Breast epithelium (tissue), 4 donors: ENCODE data around the gene EPHA8. TPM values are rescaled to one million over a fixed set of nuclear protein-coding genes. Genes with fewer than 3 reads are reported as not detected.

Experiments used
- DNase-seq, 2 donors: peaks; one replicate each; pipeline ENCODE4 v3.0.0-alpha.2; 2019; ENCODE audit warnings: low spot score in 2 of 2
- H3K27ac ChIP-seq, 2 donors: fragments of 200-600 bp; sonication (generic) in 1 of 2; one replicate each; pipeline ENCODE4 v1.5.1; 2016 to 2019; ENCODE audit warnings: mild to moderate bottlenecking in 1 of 2
- H3K27me3 ChIP-seq, 2 donors: fragments of 200-600 bp; sonication (generic) in 1 of 2; one replicate each; pipeline versions ENCODE4 v1.5.1 to v1.6.0; 2017 to 2019; ENCODE audit warnings: control low read depth in 1 of 2, mild to moderate bottlenecking in 1 of 2
- H3K36me3 ChIP-seq: fragments of 200-600 bp; one replicate; pipeline ENCODE4 v1.5.1; 2019
- H3K4me1 ChIP-seq, 2 donors: fragments of 200-600 bp; sonication (generic); one replicate each; pipeline ENCODE4 v1.5.1; 2016 to 2019; ENCODE audit warnings: control low read depth in 1 of 2
- H3K4me3 ChIP-seq, 3 donors: fragments of 200-600 bp; sonication (generic); 1 replicate in 2 of 3; 2 replicates in 1 of 3; pipeline ENCODE4 v1.5.1; 2016 to 2019; ENCODE audit warnings: mild to moderate bottlenecking in 3 of 3, moderate library complexity in 2 of 3
- H3K9me3 ChIP-seq, 2 donors: fragments of 200-600 bp; sonication (generic) in 1 of 2; one replicate each; pipeline ENCODE4 v1.5.1; 2016 to 2019; ENCODE audit warnings: control low read depth in 1 of 2
- POLR2A ChIP-seq: fragments of 450-650 bp; IDR thresholded peaks from one replicate; pipeline ENCODE4 v1.6.1; 2016; ENCODE audit warnings: antibody characterized with exemption, mild to moderate bottlenecking, moderate library complexity
- POLR2AphosphoS5 ChIP-seq, 3 donors: sonication (generic); formaldehyde crosslinking; IDR thresholded peaks; one replicate each; pipeline ENCODE4 v1.6.1; 2017; ENCODE audit warnings: antibody characterized with exemption in 3 of 3
- intact Hi-C: fragments of 100-400 bp; cut with DNase I; formaldehyde crosslinking; loops from one replicate; pipeline ENCODE4 v1.15.1; 2023; ENCODE audit warnings: low total_unique reads
- total RNA-seq, 3 donors: library from RNA; depleted of rRNA; stranded (reverse); fragments of >200 nt; gene quantifications; one replicate each; pipeline ENCODE4 v1.1.0, GENCODE V29; 2016
- TF ChIP-seq, protein P1 (sequence below), 3 donors: fragments of 450-650 bp; IDR thresholded peaks; one replicate each; pipeline ENCODE4 v1.5.1; 2016 to 2017; ENCODE audit warnings: antibody characterized with exemption in 3 of 3, mild to moderate bottlenecking in 3 of 3, moderate library complexity in 3 of 3

Gene EPHA8
- total RNA-seq, 3 donors from 2014 or later: not detected

DNA sequence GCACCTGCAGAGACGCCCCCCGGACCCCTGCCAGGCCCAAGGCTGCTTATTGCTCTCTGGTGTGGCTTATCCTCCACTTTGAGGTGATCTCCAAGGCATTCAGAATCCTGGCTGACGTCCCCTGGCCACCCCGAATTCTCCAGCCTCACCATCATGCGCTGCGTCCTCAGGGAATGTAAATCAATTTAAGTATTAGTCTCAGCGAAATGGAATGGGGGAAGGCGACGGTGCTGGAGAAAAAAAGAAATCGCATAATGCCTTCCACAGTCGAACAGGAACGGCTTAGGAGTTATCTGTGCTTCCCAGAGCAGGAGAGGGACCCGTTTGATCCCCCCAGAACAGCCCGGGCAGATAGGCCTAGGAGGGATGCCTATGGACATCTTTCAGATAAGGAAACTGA lies 2.9 kb downstream of the EPHA8 start:
- TF ChIP-seq POLR2A (no peak), POLR2AphosphoS5 (IDR thresholded peaks at IDR 0.05) (no peak)
- TF ChIP-seq, protein P1, sequence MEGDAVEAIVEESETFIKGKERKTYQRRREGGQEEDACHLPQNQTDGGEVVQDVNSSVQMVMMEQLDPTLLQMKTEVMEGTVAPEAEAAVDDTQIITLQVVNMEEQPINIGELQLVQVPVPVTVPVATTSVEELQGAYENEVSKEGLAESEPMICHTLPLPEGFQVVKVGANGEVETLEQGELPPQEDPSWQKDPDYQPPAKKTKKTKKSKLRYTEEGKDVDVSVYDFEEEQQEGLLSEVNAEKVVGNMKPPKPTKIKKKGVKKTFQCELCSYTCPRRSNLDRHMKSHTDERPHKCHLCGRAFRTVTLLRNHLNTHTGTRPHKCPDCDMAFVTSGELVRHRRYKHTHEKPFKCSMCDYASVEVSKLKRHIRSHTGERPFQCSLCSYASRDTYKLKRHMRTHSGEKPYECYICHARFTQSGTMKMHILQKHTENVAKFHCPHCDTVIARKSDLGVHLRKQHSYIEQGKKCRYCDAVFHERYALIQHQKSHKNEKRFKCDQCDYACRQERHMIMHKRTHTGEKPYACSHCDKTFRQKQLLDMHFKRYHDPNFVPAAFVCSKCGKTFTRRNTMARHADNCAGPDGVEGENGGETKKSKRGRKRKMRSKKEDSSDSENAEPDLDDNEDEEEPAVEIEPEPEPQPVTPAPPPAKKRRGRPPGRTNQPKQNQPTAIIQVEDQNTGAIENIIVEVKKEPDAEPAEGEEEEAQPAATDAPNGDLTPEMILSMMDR (IDR thresholded peaks at IDR 0.05): no peak
- no peaks in the 10 kb centered on the region for H3K36me3 ChIP-seq
- no peak for DNase-seq
- H3K27me3 ChIP-seq: peaks cover 4 to 49% of the 10 kb centered on the region in 2 donors
- peaks cover 0 to 3% of the 10 kb centered on the region in 2 donors for H3K4me1 ChIP-seq
- no peak overlapping the region for H3K27ac ChIP-seq
- H3K4me3 ChIP-seq: no peak overlapping the region
- intact Hi-C loops: no loop called here
- no peaks in the 10 kb centered on the region for H3K9me3 ChIP-seq

- Histone ChIP-seq H3K27me3 (peaks cover 4 to 48% of the 10 kb centered on the region in 2 donors), H3K9me3 (no peaks in the 10 kb centered on the region), H3K4me3 (no peak overlapping the region), H3K27ac (no peak overlapping the region), H3K4me1 (peaks cover 0 to 3% of the 10 kb centered on the region in 2 donors), H3K36me3 (no peaks in the 10 kb centered on the region)
- intact Hi-C loops: no loop called here
- DNase-seq: no peak
- TF ChIP-seq POLR2AphosphoS5 (IDR thresholded peaks at IDR 0.05) (no peak), POLR2A (no peak)
- TF ChIP-seq, protein P1 (IDR thresholded peaks at IDR 0.05): no peak
These were observed 3.9 kb downstream of the EPHA8 start for GRCh38 chr1:22567197-22567596.

DNA sequence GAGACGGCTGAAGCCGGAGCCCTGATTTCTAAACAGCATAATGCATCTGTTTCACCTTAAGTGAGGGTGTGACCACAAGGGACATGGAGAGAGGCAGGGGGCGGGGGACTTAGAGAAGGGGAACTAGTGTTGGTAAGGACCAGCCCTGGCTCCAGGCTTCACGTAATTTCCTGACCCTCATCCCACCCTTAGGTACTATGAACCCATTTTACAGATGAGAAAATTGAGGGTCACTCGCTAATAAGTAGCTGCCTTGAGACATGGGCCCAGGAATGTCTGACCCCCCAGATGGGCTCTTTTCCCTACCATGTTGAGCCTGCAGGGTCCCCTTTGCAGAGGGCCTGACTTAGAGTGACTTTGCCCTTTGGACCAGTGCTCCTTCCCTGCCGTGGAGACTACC lies 4.7 kb downstream of the EPHA8 start:
- H3K27me3 ChIP-seq: peaks cover 0 to 48% of the 10 kb centered on the region in 2 donors

GRCh38 chr1:22569269-22569668 lies 6.0 kb downstream of the EPHA8 start:
- Histone ChIP-seq H3K9me3 (no peaks in the 10 kb centered on the region), H3K4me1 (no peaks in the 10 kb centered on the region), H3K27ac (no peak overlapping the region), H3K27me3 (peaks cover 0 to 51% of the 10 kb centered on the region in 2 donors), H3K4me3 (no peak overlapping the region), H3K36me3 (no peaks in the 10 kb centered on the region)
- DNase-seq: no peak
- TF ChIP-seq POLR2A (no peak), POLR2AphosphoS5 (IDR thresholded peaks at IDR 0.05) (no peak)
- TF ChIP-seq, protein P1 (IDR thresholded peaks at IDR 0.05): no peak
- intact Hi-C loops: no loop called here

More for the DNA sequence above, 4.7 kb downstream of the EPHA8 start:
- H3K4me3 ChIP-seq: no peak overlapping the region
- no peaks in the 10 kb centered on the region for H3K36me3 ChIP-seq
- intact Hi-C loops: no loop called here
- H3K4me1 ChIP-seq: peaks cover 0 to 2% of the 10 kb centered on the region in 2 donors
- no peak overlapping the region for H3K27ac ChIP-seq
- no peak for DNase-seq
- H3K9me3 ChIP-seq: no peaks in the 10 kb centered on the region
- TF ChIP-seq, protein P1 (IDR thresholded peaks at IDR 0.05): no peak
- TF ChIP-seq POLR2AphosphoS5 (IDR thresholded peaks at IDR 0.05) (no peak), POLR2A (no peak)

- no peaks in the 10 kb centered on the region for H3K4me1 ChIP-seq
- no peak overlapping the region for H3K4me3 ChIP-seq
- intact Hi-C loops: no loop called here
- TF ChIP-seq POLR2A (no peak), POLR2AphosphoS5 (IDR thresholded peaks at IDR 0.05) (no peak)
- TF ChIP-seq, protein P1 (IDR thresholded peaks at IDR 0.05): no peak
- no peak for DNase-seq
- H3K27me3 ChIP-seq: peaks cover 0 to 40% of the 10 kb centered on the region in 2 donors
- H3K27ac ChIP-seq: no peak overlapping the region
- no peaks in the 10 kb centered on the region for H3K36me3 ChIP-seq
- no peaks in the 10 kb centered on the region for H3K9me3 ChIP-seq
These were observed 7.0 kb downstream of the EPHA8 start for GRCh38 chr1:22570140-22570909.
